Measurements from ENCODE around the gene OARD1.
"Not testable (repeated sequence)": the region's sequence is repeated elsewhere in the genome, so short reads cannot be mapped to it uniquely, and the experiment has no call there.

OARD1 gene, protein sequence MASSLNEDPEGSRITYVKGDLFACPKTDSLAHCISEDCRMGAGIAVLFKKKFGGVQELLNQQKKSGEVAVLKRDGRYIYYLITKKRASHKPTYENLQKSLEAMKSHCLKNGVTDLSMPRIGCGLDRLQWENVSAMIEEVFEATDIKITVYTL

DNA sequence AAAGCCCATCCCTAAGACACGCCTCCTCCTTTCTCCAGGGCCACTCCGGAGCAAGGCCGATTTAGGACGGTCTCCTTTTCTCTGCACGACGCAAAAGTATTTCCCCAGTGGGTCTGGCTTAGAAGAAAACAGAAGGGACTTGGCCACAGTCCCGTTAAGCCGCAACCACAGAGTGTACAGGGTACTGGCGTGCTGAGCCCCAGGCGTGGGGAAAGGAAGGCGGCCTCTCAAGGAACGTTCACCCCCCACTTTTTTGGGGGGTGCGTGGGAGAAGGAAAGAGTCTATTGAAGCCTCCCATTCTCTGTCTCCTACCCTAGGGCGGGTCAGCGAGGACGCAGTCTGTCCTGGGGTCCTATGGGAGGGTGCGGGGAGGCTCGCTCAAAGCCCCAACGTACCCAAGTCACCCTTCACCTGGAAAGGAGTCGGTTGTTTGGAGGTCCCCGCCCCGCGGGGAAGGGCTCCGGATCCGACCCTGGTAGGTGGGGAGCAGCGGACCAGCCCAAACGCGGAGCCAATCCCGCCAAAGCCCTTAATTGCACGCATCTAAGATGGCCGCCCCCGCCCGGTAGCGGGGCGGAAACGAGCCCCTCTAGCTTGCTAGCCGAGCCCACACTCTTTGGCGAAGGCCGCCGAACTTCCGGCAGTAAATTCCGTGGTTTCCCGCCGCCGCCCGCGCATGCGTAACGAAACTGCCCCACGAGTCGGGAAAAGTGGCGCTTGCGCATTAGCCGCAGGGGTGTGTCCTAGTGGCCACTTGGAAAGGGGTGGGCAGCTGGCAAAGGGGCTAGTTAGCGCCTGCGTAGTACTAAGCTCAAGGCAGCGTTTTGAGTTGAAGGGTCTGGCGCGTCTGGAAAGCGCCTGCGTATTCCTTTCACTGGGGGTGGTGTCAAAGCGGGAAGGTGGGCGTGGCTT is at the start of gene OARD1:
Gene OARD1 (minus strand): TSS at position 434 of the 913 bp plus-strand sequence. CDS start 722 bp downstream, outside the sequence.
- peak within 1 kb of the TSS; percentile 98 for H3K9ac ChIP-seq
- TF ChIP-seq, protein P1, sequence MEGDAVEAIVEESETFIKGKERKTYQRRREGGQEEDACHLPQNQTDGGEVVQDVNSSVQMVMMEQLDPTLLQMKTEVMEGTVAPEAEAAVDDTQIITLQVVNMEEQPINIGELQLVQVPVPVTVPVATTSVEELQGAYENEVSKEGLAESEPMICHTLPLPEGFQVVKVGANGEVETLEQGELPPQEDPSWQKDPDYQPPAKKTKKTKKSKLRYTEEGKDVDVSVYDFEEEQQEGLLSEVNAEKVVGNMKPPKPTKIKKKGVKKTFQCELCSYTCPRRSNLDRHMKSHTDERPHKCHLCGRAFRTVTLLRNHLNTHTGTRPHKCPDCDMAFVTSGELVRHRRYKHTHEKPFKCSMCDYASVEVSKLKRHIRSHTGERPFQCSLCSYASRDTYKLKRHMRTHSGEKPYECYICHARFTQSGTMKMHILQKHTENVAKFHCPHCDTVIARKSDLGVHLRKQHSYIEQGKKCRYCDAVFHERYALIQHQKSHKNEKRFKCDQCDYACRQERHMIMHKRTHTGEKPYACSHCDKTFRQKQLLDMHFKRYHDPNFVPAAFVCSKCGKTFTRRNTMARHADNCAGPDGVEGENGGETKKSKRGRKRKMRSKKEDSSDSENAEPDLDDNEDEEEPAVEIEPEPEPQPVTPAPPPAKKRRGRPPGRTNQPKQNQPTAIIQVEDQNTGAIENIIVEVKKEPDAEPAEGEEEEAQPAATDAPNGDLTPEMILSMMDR (conservative IDR thresholded peaks at IDR 0.05; ENCODE audit: low read depth, low read length) = no peak
- H3K79me2 ChIP-seq (ENCODE audit: insufficient read depth, low read depth) = peaks cover 40% of the 10 kb centered on the region
- H3K4me1 ChIP-seq (ENCODE audit: low read depth, poor library complexity, severe bottlenecking) = peaks cover 33% of the 10 kb centered on the region
- peak within 1 kb of the TSS; percentile 91 for H3K4me2 ChIP-seq
- H2AFZ ChIP-seq (ENCODE audit: low read depth) = peak within 1 kb of the TSS; percentile 75
- no peak within 1 kb of the TSS for H3K4me3 ChIP-seq (IDR thresholded peaks at IDR 0.05; ENCODE audit: insufficient read depth, low read depth, low read length)
- peaks cover 8% of the 10 kb centered on the region; the same call in 1 of the 2 replicates for H4K20me1 ChIP-seq (ENCODE audit: insufficient read depth)
- H3K27ac ChIP-seq = peak within 1 kb of the TSS; percentile 97
- no peaks in the 10 kb centered on the region for H3K36me3 ChIP-seq (ENCODE audit: insufficient read depth)
- H3K27me3 ChIP-seq (ENCODE audit: insufficient read depth, low read depth) = no peaks in the 10 kb centered on the region

DNA sequence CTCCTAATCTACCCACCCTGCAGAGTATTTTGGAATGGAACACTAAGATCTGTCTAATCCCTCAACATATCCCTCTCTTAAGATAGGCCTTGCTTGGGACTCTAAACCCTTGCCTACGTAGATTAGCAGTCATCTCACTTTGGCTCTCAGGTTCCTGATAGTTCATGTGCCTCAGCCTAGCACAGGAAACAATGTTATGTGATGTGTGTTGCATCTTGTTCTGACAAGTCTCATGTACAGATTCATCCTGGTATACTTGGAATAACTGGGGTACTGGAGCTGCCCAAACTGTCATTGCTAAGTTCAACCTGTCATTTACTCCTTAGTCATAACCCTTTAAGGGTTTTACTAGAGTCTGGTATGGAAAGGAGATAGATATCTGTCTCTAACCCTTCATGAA is 47.9 kb upstream of the OARD1 start:
- H3K27ac ChIP-seq = no peak overlapping the region
- TF ChIP-seq, protein P1 (conservative IDR thresholded peaks at IDR 0.05; ENCODE audit: low read depth, low read length) = no peak
- no peaks in the 10 kb centered on the region for H3K79me2 ChIP-seq (ENCODE audit: insufficient read depth, low read depth)
- H3K4me3 ChIP-seq (IDR thresholded peaks at IDR 0.05; ENCODE audit: insufficient read depth, low read depth, low read length) = no peak overlapping the region
- no peaks in the 10 kb centered on the region for H3K36me3 ChIP-seq (ENCODE audit: insufficient read depth)
- H3K4me2 ChIP-seq = no peak overlapping the region
- no peaks in the 10 kb centered on the region for H4K20me1 ChIP-seq (ENCODE audit: insufficient read depth)
- no peak overlapping the region for H2AFZ ChIP-seq (ENCODE audit: low read depth)
- H3K27me3 ChIP-seq (ENCODE audit: insufficient read depth, low read depth) = no peaks in the 10 kb centered on the region
- no peak overlapping the region for H3K9ac ChIP-seq
- no peaks in the 10 kb centered on the region for H3K4me1 ChIP-seq (ENCODE audit: low read depth, poor library complexity, severe bottlenecking)

DNA sequence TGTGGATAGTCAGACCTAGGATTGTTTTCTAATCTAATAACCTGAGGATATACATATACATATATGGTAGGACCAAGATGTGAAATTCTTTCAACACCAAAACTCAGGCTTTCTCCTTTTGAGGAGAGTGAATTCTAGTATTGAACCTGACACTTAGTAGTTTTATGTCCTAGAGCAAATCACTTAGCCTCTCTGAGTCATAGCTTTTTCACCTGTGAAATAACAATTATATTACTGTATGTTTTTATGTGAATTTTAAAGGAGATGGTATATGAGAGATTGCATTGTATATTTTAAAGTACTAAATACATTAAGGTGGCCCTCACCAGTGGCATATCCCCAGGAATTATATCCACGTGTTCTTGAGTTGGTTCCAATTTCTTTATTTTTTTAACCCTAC is 47.4 kb upstream of the OARD1 start:
- H3K79me2 ChIP-seq (ENCODE audit: insufficient read depth, low read depth) = no peaks in the 10 kb centered on the region
- no peaks in the 10 kb centered on the region for H3K27me3 ChIP-seq (ENCODE audit: insufficient read depth, low read depth)
- H3K4me2 ChIP-seq = no peak overlapping the region
- TF ChIP-seq, protein P1 (conservative IDR thresholded peaks at IDR 0.05; ENCODE audit: low read depth, low read length) = no peak
- no peak overlapping the region for H3K9ac ChIP-seq
- no peaks in the 10 kb centered on the region for H4K20me1 ChIP-seq (ENCODE audit: insufficient read depth)
- H3K27ac ChIP-seq = no peak overlapping the region
- H3K4me3 ChIP-seq (IDR thresholded peaks at IDR 0.05; ENCODE audit: insufficient read depth, low read depth, low read length) = no peak overlapping the region
- H3K4me1 ChIP-seq (ENCODE audit: low read depth, poor library complexity, severe bottlenecking) = no peaks in the 10 kb centered on the region
- H2AFZ ChIP-seq (ENCODE audit: low read depth) = no peak overlapping the region
- no peaks in the 10 kb centered on the region for H3K36me3 ChIP-seq (ENCODE audit: insufficient read depth)

DNA sequence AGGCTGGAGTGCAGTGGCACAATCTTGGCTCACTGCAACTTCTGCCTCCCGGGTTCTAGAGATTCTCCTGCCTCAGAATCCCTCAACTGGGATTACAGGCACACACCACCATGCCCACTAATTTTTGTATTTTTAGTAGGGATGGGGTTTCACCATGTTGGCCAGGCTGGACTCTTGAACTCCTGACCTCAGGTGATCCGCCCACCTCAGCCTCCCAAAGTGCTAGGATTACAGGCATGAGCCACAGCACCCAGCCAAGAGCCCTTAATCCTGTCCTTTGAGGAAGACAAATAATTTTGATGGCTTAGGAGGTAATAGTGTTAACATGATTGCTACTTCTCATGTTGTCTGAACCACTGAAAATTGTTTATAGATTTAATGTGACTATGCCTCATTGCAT is 42.9 kb upstream of the OARD1 start:
- H3K4me2 ChIP-seq; H3K9ac ChIP-seq; H2AFZ ChIP-seq (ENCODE audit: low read depth); H3K4me1 ChIP-seq (ENCODE audit: low read depth, poor library complexity, severe bottlenecking); H3K27ac ChIP-seq; H3K79me2 ChIP-seq (ENCODE audit: insufficient read depth, low read depth); H3K27me3 ChIP-seq (ENCODE audit: insufficient read depth, low read depth); H3K36me3 ChIP-seq (ENCODE audit: insufficient read depth); H3K4me3 ChIP-seq (IDR thresholded peaks at IDR 0.05; ENCODE audit: insufficient read depth, low read depth, low read length); H4K20me1 ChIP-seq (ENCODE audit: insufficient read depth): not testable (repeated sequence)

DNA sequence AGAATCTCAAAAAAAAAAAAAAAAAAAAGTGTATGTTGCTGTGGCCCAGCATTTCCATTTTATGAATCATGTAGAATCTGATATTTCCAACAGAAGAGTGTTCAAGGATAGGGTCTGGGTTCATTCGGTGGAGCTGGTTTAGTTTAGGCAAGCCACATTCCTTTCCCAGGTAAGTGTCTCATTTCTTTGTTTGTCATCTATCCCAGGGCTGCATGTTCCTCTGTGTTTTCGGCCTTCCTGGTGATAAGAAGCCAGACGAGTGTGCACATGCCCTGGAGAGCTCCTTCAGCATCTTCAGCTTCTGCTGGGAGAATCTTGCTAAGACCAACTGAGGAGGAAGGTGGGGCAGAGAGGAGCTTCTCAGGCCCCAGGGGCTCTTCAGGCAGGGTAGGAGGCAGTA is 38.9 kb upstream of the OARD1 start:
- Histone ChIP-seq H3K4me3 (IDR thresholded peaks at IDR 0.05; ENCODE audit: insufficient read depth, low read depth, low read length) (no peak overlapping the region), H3K4me2 (no peak overlapping the region), H4K20me1 (ENCODE audit: insufficient read depth) (no peaks in the 10 kb centered on the region), H2AFZ (ENCODE audit: low read depth) (no peak overlapping the region), H3K27me3 (ENCODE audit: insufficient read depth, low read depth) (no peaks in the 10 kb centered on the region), H3K79me2 (ENCODE audit: insufficient read depth, low read depth) (no peaks in the 10 kb centered on the region), H3K36me3 (ENCODE audit: insufficient read depth) (no peaks in the 10 kb centered on the region), H3K4me1 (ENCODE audit: low read depth, poor library complexity, severe bottlenecking) (no peaks in the 10 kb centered on the region), H3K27ac (no peak overlapping the region), H3K9ac (no peak overlapping the region)
- TF ChIP-seq, protein P1 (conservative IDR thresholded peaks at IDR 0.05; ENCODE audit: low read depth, low read length) = no peak

All from KMS-11 (cell line).